Subcutaneous abdominal adipose tissue (tissue), 5 donors: ENCODE measurements around the gene LTB4R.
"Not testable (repeated sequence)": the region's sequence is repeated elsewhere in the genome, so short reads cannot be mapped to it uniquely, and the experiment has no call there.

Experiments
- H3K27ac ChIP-seq: one replicate; pipeline ENCODE4 v1.7.0; 2013; ENCODE audit warnings: low read depth, mild to moderate bottlenecking, inconsistent platforms, low read length, moderate library complexity
- H3K27me3 ChIP-seq, 5 donors: one replicate each; pipeline ENCODE4 v1.7.0; 2013; ENCODE audit warnings: low read length in 5 of 5, inconsistent platforms in 1 of 5; ENCODE audit not compliant: control insufficient read depth in 5 of 5, insufficient read depth in 4 of 5
- H3K36me3 ChIP-seq, 5 donors: one replicate each; pipeline ENCODE4 v1.7.0; 2013; ENCODE audit warnings: low read length in 5 of 5; ENCODE audit not compliant: control insufficient read depth in 5 of 5, insufficient read depth in 5 of 5
- H3K4me1 ChIP-seq, 5 donors: one replicate each; pipeline ENCODE4 v1.7.0; 2013; ENCODE audit warnings: low read length in 5 of 5, mild to moderate bottlenecking in 3 of 5, moderate library complexity in 1 of 5; ENCODE audit not compliant: control insufficient read depth in 5 of 5, insufficient read depth in 5 of 5
- H3K4me3 ChIP-seq, 5 donors: one replicate each; pipeline ENCODE4 v1.7.0; 2013; ENCODE audit warnings: low read length in 5 of 5, low read depth in 1 of 5
- H3K9ac ChIP-seq, 5 donors: one replicate each; pipeline ENCODE4 v1.7.0; 2013; ENCODE audit warnings: low read length in 5 of 5, mild to moderate bottlenecking in 4 of 5, moderate library complexity in 3 of 5
- H3K9me3 ChIP-seq, 5 donors: one replicate each; pipeline ENCODE4 v1.7.0; 2013; ENCODE audit warnings: low read length in 5 of 5; ENCODE audit not compliant: control insufficient read depth in 5 of 5
- donor health status: healthy.
- donor health status: healthy.
- donor health status: healthy.
- donor health status: healthy.
- donor health status: healthy.

Gene LTB4R

GRCh38 chr14:24321212-24321975 lies 10.1 kb downstream of the LTB4R start:
- Histone ChIP-seq H3K36me3 (peaks cover 0 to 73% (median 50%) of the 10 kb centered on the region in 5 donors), H3K4me3 (no peak overlapping the region), H3K27me3 (peaks cover 0 to 15% (median 0%) of the 10 kb centered on the region in 5 donors), H3K27ac (no peak overlapping the region), H3K9me3 (no peaks in the 10 kb centered on the region), H3K4me1 (peaks cover 0 to 20% (median 0%) of the 10 kb centered on the region in 5 donors), H3K9ac (no peak overlapping the region)

- Histone ChIP-seq H3K4me1 (peaks cover 0 to 18% (median 8%) of the 10 kb centered on the region in 5 donors), H3K9me3 (no peaks in the 10 kb centered on the region), H3K4me3 (no peak overlapping the region), H3K36me3 (peaks cover 0 to 73% (median 54%) of the 10 kb centered on the region in 5 donors), H3K27me3 (peaks cover 0 to 12% (median 0%) of the 10 kb centered on the region in 5 donors), H3K9ac (no peak overlapping the region), H3K27ac (no peak overlapping the region)
Measured at GRCh38 chr14:24322672-24323071, 11.4 kb downstream of the LTB4R start.

- peaks cover 0 to 16% (median 8%) of the 10 kb centered on the region in 5 donors for H3K4me1 ChIP-seq
- no peak overlapping the region for H3K4me3 ChIP-seq
- peaks cover 0 to 9% (median 0%) of the 10 kb centered on the region in 5 donors for H3K27me3 ChIP-seq
- H3K27ac ChIP-seq = no peak overlapping the region
- H3K9ac ChIP-seq = no peak overlapping the region
- no peaks in the 10 kb centered on the region for H3K9me3 ChIP-seq
- H3K36me3 ChIP-seq = peaks cover 0 to 69% (median 51%) of the 10 kb centered on the region in 5 donors
Measured at GRCh38 chr14:24323341-24323740, 12.0 kb downstream of the LTB4R start.

GRCh38 chr14:24324024-24324423 lies 12.7 kb downstream of the LTB4R start:
- no peak overlapping the region for H3K4me3 ChIP-seq
- peaks cover 0 to 64% (median 47%) of the 10 kb centered on the region in 5 donors for H3K36me3 ChIP-seq
- no peak overlapping the region for H3K9ac ChIP-seq
- H3K4me1 ChIP-seq = peaks cover 0 to 15% (median 12%) of the 10 kb centered on the region in 5 donors
- H3K27me3 ChIP-seq = peaks cover 0 to 3% (median 0%) of the 10 kb centered on the region in 5 donors
- H3K9me3 ChIP-seq = no peaks in the 10 kb centered on the region
- H3K27ac ChIP-seq = no peak overlapping the region

- H3K4me3 ChIP-seq = no peak overlapping the region
- H3K27ac ChIP-seq = no peak overlapping the region
- H3K9me3 ChIP-seq = no peaks in the 10 kb centered on the region
- H3K9ac ChIP-seq = no peak overlapping the region
- no peaks in the 10 kb centered on the region for H3K27me3 ChIP-seq
- peaks cover 0 to 62% (median 42%) of the 10 kb centered on the region in 5 donors for H3K36me3 ChIP-seq
- peaks cover 0 to 25% (median 14%) of the 10 kb centered on the region in 5 donors for H3K4me1 ChIP-seq
Measured at GRCh38 chr14:24325041-24325530, 13.8 kb downstream of the LTB4R start.

- Histone ChIP-seq H3K27ac (no peak overlapping the region), H3K36me3 (peaks cover 0 to 60% (median 43%) of the 10 kb centered on the region in 5 donors), H3K4me3 (no peak overlapping the region), H3K9ac (no peak overlapping the region), H3K9me3 (no peaks in the 10 kb centered on the region), H3K27me3 (no peaks in the 10 kb centered on the region), H3K4me1 (peaks cover 0 to 27% (median 14%) of the 10 kb centered on the region in 5 donors)
Measured at GRCh38 chr14:24325963-24326362, 14.7 kb downstream of the LTB4R start.

- no peak overlapping the region for H3K9ac ChIP-seq
- no peaks in the 10 kb centered on the region for H3K9me3 ChIP-seq
- peaks cover 0 to 61% (median 37%) of the 10 kb centered on the region in 5 donors for H3K36me3 ChIP-seq
- peaks cover 3 to 35% (median 22%) of the 10 kb centered on the region in 5 donors for H3K4me1 ChIP-seq
- peak overlapping the region in 1 of 5 donors; percentile 32 for H3K4me3 ChIP-seq
- no peak overlapping the region for H3K27ac ChIP-seq
- H3K27me3 ChIP-seq = peaks cover 0 to 2% (median 0%) of the 10 kb centered on the region in 5 donors
Measured at GRCh38 chr14:24327303-24327702, 16.0 kb downstream of the LTB4R start.

- H3K36me3 ChIP-seq = peaks cover 0 to 54% (median 34%) of the 10 kb centered on the region in 5 donors
- not testable (repeated sequence) for H3K9ac ChIP-seq, H3K27me3 ChIP-seq, H3K4me3 ChIP-seq, H3K9me3 ChIP-seq, H3K27ac ChIP-seq
- H3K4me1 ChIP-seq = peaks cover 3 to 41% (median 28%) of the 10 kb centered on the region in 5 donors
Measured at GRCh38 chr14:24327914-24328313, 16.6 kb downstream of the LTB4R start.

GRCh38 chr14:24329073-24329663 lies 17.9 kb downstream of the LTB4R start:
- Histone ChIP-seq H3K4me3 (no peak overlapping the region), H3K27ac (no peak overlapping the region), H3K9ac (no peak overlapping the region), H3K36me3 (peaks cover 0 to 43% (median 22%) of the 10 kb centered on the region in 5 donors), H3K4me1 (peaks cover 4 to 53% (median 39%) of the 10 kb centered on the region in 5 donors), H3K27me3 (peaks cover 0 to 9% (median 7%) of the 10 kb centered on the region in 5 donors), H3K9me3 (no peaks in the 10 kb centered on the region)

- H3K36me3 ChIP-seq = peaks cover 0 to 39% (median 19%) of the 10 kb centered on the region in 5 donors
- H3K27ac ChIP-seq = no peak overlapping the region
- H3K4me3 ChIP-seq = no peak overlapping the region
- peaks cover 4 to 59% (median 44%) of the 10 kb centered on the region in 5 donors for H3K4me1 ChIP-seq
- no peak overlapping the region for H3K9ac ChIP-seq
- H3K27me3 ChIP-seq = peaks cover 0 to 13% (median 9%) of the 10 kb centered on the region in 5 donors
- no peaks in the 10 kb centered on the region for H3K9me3 ChIP-seq
Measured at GRCh38 chr14:24329736-24330135, 18.4 kb downstream of the LTB4R start.
